Vagina (tissue), 2 donors: Measurements from ENCODE around the gene KRTAP10-11. TPM values are rescaled to one million over a fixed set of nuclear protein-coding genes. Genes with fewer than 3 reads are reported as not detected.
A peak's percentile ranks its signal among the peaks of the same experiment; 100 is the strongest.
"Not testable (repeated sequence)": the region's sequence is repeated elsewhere in the genome, so short reads cannot be mapped to it uniquely, and the experiment has no call there.

Experiments
- DNase-seq, 2 donors: peaks; one replicate each; pipeline ENCODE4 v3.0.0-alpha.2; 2017; ENCODE audit errors: extremely low spot score in 2 of 2
- H3K27ac ChIP-seq: fragments of 200-600 bp; sonication (generic); one replicate; pipeline ENCODE4 v1.5.1; 2019
- H3K27me3 ChIP-seq: fragments of 200-600 bp; sonication (generic); one replicate; pipeline ENCODE4 v1.5.1; 2019
- H3K36me3 ChIP-seq, 2 donors: fragments of 200-600 bp; sonication (generic); one replicate each; pipeline ENCODE4 v1.5.1; 2017 to 2019
- H3K4me1 ChIP-seq: fragments of 200-600 bp; sonication (generic); one replicate; pipeline ENCODE4 v1.5.1; 2019
- H3K4me3 ChIP-seq, 2 donors: fragments of 200-600 bp; sonication (generic); 1 replicate in 1 of 2; 2 replicates in 1 of 2; pipeline ENCODE4 v1.5.1; 2016 to 2019
- H3K9me3 ChIP-seq: fragments of 200-600 bp; sonication (generic); one replicate; pipeline ENCODE4 v1.5.1; 2019
- POLR2A ChIP-seq, 2 donors: fragments of 450-650 bp; IDR thresholded peaks; one replicate each; pipeline ENCODE4 v1.6.1; 2017; ENCODE audit warnings: antibody characterized with exemption in 2 of 2, mild to moderate bottlenecking in 2 of 2, moderate library complexity in 2 of 2
- POLR2AphosphoS5 ChIP-seq, 2 donors: sonication (generic); formaldehyde crosslinking; IDR thresholded peaks; one replicate each; pipeline ENCODE4 v1.9.0; 2017; ENCODE audit warnings: antibody characterized with exemption in 2 of 2, mild to moderate bottlenecking in 2 of 2, low read depth in 1 of 2; ENCODE audit not compliant: insufficient read depth in 1 of 2
- intact Hi-C: fragments of 100-400 bp; cut with DNase I; formaldehyde crosslinking; loops from one replicate; pipeline ENCODE4 v1.15.1; 2023
- total RNA-seq: library from RNA; depleted of rRNA; stranded (reverse); fragments of >200 nt; gene quantifications from one replicate; pipeline ENCODE4 v1.2.3, GENCODE V29; 2016
- TF ChIP-seq, protein P1 (sequence below), 3 experiments: fragments of 450-650 bp in 2 of 3; fragments of 200-600 bp in 1 of 3; sonication (generic) in 1 of 3; IDR thresholded peaks; one replicate each; pipeline ENCODE4 v1.5.1; 2017 to 2019; ENCODE audit warnings: antibody characterized with exemption in 3 of 3, mild to moderate bottlenecking in 2 of 3, moderate library complexity in 2 of 3

Gene KRTAP10-11
- total RNA-seq, 1 donor from 2014 or later = not detected

DNA sequence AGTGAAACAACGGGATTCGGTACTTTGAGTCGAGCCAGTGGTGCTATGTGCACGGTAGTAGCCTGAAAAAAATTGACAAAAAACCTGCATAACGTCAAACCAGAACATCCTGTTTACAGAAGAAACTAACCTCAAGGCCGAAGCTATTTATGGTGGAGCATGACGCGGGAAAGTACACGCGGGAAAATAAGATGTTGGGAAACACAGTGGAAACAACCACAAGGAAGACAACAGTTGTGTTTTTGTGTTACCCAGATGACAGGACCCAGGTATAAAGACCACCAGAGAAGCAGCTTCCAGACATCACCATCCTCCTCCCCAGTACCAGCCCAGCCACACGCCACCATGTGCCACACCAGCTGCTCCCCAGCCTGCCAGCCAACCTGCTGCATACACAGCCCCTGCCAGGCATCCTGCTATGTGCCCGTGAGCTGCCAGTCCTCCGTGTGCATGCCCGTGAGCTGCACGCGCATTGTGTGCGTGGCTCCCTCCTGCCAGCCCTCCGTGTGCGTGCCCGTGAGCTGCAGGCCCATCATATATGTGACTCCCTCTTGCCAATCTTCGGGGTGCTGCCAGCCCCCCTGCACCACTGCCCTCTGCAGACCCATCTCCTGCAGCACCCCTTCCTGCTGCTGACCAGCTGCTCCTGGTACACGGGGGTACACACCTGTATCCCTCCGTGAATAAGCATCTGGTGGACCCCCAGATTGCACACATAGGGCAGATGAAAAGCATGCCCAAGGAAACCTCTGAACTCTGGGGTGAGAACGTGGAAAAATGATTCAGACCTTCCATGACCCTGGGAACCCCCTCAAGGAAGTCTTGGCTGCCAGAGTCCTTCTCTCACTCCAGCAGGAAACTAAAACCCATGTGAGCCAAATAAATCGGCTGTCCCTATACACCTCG, 11.7 kb downstream of the KRTAP10-11 start, which contains the start of gene KRTAP12-3:
Gene KRTAP12-3 (plus strand): TSS at position 298 of the 906 bp plus-strand sequence. CDS start 48 bp downstream, at position 346.
- Histone ChIP-seq H3K36me3 (no peaks in the 10 kb centered on the region), H3K4me3 (no peak within 1 kb of the TSS), H3K27ac (no peak within 1 kb of the TSS), H3K27me3 (no peaks in the 10 kb centered on the region), H3K4me1 (no peaks in the 10 kb centered on the region), H3K9me3 (no peaks in the 10 kb centered on the region)
- no peak for TF ChIP-seq POLR2A (IDR thresholded peaks at IDR 0.05)
- no peak for TF ChIP-seq POLR2AphosphoS5 (IDR thresholded peaks at IDR 0.05; ENCODE audit: insufficient read depth in 1 of 2, low read depth in 1 of 2)
- TF ChIP-seq, protein P1, sequence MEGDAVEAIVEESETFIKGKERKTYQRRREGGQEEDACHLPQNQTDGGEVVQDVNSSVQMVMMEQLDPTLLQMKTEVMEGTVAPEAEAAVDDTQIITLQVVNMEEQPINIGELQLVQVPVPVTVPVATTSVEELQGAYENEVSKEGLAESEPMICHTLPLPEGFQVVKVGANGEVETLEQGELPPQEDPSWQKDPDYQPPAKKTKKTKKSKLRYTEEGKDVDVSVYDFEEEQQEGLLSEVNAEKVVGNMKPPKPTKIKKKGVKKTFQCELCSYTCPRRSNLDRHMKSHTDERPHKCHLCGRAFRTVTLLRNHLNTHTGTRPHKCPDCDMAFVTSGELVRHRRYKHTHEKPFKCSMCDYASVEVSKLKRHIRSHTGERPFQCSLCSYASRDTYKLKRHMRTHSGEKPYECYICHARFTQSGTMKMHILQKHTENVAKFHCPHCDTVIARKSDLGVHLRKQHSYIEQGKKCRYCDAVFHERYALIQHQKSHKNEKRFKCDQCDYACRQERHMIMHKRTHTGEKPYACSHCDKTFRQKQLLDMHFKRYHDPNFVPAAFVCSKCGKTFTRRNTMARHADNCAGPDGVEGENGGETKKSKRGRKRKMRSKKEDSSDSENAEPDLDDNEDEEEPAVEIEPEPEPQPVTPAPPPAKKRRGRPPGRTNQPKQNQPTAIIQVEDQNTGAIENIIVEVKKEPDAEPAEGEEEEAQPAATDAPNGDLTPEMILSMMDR (IDR thresholded peaks at IDR 0.05) = no peak
- no peak for DNase-seq
- intact Hi-C loops = no loop called here

GRCh38 chr21:44658541-44658910, 12.3 kb downstream of the KRTAP10-11 start:
- Histone ChIP-seq H3K4me3 (no peak overlapping the region), H3K27me3 (no peaks in the 10 kb centered on the region), H3K4me1 (no peaks in the 10 kb centered on the region), H3K36me3 (no peaks in the 10 kb centered on the region), H3K9me3 (no peaks in the 10 kb centered on the region), H3K27ac (no peak overlapping the region)
- TF ChIP-seq, protein P1 (IDR thresholded peaks at IDR 0.05) = no peak
- TF ChIP-seq POLR2A (IDR thresholded peaks at IDR 0.05) (no peak), POLR2AphosphoS5 (IDR thresholded peaks at IDR 0.05; ENCODE audit: insufficient read depth in 1 of 2, low read depth in 1 of 2) (no peak)
- DNase-seq = no peak
- intact Hi-C loops = no loop called here

DNA sequence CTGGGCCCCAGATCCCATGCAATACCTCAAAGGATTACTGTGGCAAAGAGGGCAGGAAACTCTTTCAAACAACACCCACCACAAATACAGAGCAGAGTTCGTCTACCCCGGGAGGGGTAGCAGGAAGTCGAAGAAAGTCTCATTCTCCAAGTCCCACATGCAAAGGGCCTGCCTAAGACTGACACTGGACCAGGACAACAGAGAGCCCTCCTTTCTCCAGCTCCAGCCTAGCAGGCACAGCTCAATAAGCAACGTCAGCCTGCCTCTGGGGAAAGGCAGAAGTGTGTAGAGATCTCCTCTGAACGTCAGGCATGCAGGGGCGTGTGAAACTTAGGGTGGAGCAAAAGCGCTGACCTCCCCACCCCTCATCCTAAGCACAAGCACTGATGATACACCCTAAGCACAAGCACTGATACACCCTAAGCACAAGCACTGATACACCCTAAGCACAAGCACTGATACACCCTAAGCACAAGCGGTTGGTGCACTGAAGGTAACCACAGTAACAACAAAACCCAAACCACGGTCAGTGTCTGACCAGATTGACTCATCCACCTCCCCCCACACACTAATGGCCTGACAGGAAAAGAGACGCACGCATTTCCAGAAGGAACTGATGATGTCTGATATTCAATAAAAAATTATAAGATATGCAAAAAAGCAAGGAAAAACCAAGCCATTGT, 12.8 kb downstream of the KRTAP10-11 start:
- no peaks in the 10 kb centered on the region for H3K9me3 ChIP-seq
- DNase-seq = no peak
- no peak overlapping the region for H3K4me3 ChIP-seq
- no peaks in the 10 kb centered on the region for H3K4me1 ChIP-seq
- intact Hi-C loops = no loop called here
- TF ChIP-seq POLR2AphosphoS5 (IDR thresholded peaks at IDR 0.05; ENCODE audit: insufficient read depth in 1 of 2, low read depth in 1 of 2) (no peak), POLR2A (IDR thresholded peaks at IDR 0.05) (no peak)
- TF ChIP-seq, protein P1 (IDR thresholded peaks at IDR 0.05) = no peak
- no peaks in the 10 kb centered on the region for H3K27me3 ChIP-seq
- H3K36me3 ChIP-seq = no peaks in the 10 kb centered on the region
- no peak overlapping the region for H3K27ac ChIP-seq

- H3K27me3 ChIP-seq, H3K36me3 ChIP-seq, H3K9me3 ChIP-seq, intact Hi-C loops, H3K4me1 ChIP-seq, H3K27ac ChIP-seq, H3K4me3 ChIP-seq: not testable (repeated sequence)
- peak in 1 of 2 donors; percentile 82 for DNase-seq
Observed at GRCh38 chr21:44661567-44661966, 15.4 kb downstream of the KRTAP10-11 start.

GRCh38 chr21:44664691-44665090, 18.5 kb downstream of the KRTAP10-11 start:
- H3K36me3 ChIP-seq = no peaks in the 10 kb centered on the region
- DNase-seq = no peak
- no peaks in the 10 kb centered on the region for H3K4me1 ChIP-seq
- no peaks in the 10 kb centered on the region for H3K27me3 ChIP-seq
- intact Hi-C loops = no loop called here
- H3K4me3 ChIP-seq = no peak overlapping the region
- no peaks in the 10 kb centered on the region for H3K9me3 ChIP-seq
- TF ChIP-seq, protein P1 (IDR thresholded peaks at IDR 0.05) = no peak
- TF ChIP-seq POLR2AphosphoS5 (IDR thresholded peaks at IDR 0.05; ENCODE audit: insufficient read depth in 1 of 2, low read depth in 1 of 2) (no peak), POLR2A (IDR thresholded peaks at IDR 0.05) (no peak)
- H3K27ac ChIP-seq = no peak overlapping the region
